Amygdala (tissue), 56 donors: ENCODE results near the gene WDR17.

Experiments used
- DNase-seq, 56 donors: peaks; one replicate each; lab custom pipeline; 2025; lab: John Stamatoyannopoulos, UW

Gene WDR17

GRCh38 chr4:176084769-176085168 is 19.1 kb downstream of the WDR17 start:
- DNase-seq: no peak

DNA sequence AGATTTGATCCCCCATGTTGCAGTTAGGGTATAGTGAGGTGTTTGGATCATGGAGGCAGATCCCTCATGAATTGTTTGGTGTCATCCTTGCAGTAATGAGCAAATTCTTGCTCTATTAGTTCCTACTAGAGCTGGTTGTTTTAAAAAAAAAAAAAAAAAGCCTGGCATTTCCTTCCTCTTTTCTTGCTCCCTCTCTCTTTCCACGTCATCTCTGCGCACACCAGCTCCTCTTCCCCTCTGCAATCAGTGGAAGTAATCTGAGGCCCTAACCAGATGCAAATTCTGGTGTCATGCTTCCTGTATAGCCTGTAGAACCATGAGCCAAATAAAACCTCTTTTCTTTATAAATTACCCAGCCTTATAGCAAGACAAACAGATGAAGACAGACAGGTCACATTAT is 24.5 kb downstream of the WDR17 start:
- DNase-seq: no peak

- no peak for DNase-seq
These were observed 33.7 kb downstream of the WDR17 start for GRCh38 chr4:176099314-176099713.

GRCh38 chr4:176102414-176103063 is 36.9 kb downstream of the WDR17 start:
- no peak for DNase-seq

DNA sequence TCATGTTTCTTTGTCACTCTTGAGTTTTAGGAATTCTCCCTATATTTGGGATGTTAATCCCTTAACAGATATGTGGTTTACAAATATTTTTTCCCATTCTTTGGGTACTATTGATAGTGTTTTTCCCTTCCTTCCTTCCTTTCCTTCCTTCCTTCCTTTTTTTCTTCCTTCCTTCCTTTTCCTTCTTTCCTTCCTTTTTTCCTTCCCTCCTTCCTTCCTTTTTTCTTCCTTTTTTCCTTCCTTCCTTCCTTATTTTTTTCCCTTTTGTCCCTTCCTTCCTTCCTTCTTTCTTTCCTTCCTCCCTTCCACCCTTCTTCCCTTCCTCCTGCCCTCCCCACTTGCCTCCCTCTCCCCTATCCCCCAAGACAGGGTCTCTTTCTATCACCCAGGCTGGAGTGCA is 42.1 kb downstream of the WDR17 start:
- DNase-seq: no peak

DNA sequence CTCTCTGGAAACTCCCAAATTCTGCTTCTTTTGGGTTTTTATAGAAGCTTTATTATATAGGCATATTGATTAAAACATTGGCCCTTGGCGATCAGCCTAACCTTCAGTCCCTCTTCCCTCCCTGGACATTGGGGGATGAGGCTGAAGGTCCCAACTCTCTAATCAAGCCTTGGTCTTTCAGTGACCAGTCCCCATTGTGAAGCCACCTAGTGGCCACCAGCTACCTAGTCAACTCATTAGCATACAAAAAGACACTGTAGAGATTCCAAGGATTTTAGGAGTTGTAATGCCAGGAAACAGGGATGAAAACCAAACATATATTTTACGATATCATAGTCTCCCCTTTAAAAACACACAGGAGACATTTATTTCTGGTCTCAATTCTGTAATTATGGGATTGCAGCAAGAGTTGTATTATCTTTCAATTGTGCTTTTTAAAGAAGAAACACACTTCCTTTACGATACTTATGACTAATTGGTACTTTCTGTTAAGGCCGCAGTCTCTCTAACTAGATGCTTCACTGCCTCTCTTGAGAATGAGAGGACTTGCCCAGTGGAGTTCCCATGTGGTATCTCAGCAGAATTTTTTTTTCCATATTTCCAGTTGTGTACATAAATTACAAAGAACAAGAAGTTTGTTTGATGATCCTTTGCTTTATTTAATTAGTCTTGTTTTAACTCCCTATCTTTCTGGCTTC is 58.2 kb downstream of the WDR17 start:
- peak in 13 of 56 donors; percentile 0 to 21 (median 2) for DNase-seq

DNA sequence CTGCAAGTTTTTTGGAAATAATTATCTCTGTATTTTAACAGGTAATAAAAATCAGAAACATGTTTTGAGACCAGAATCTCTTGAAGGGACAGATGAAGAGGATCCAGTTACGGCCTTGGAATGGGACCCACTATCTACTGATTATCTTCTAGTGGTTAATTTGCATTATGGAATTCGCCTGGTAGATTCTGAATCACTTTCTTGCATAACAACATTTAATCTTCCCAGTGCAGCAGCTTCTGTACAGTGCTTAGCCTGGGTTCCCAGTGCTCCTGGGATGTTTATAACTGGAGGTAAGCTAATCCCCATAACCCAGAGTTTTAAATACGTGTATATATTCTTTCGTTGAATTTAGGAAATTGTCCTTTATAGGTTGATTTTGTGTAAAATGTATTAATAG is 59.4 kb downstream of the WDR17 start:
- DNase-seq: no peak

GRCh38 chr4:176134670-176135069 is 69.0 kb downstream of the WDR17 start:
- DNase-seq: no peak

GRCh38 chr4:176137631-176138030 is 72.0 kb downstream of the WDR17 start:
- DNase-seq: no peak

GRCh38 chr4:176139518-176139917 is 73.9 kb downstream of the WDR17 start:
- no peak for DNase-seq

GRCh38 chr4:176142253-176142652 is 76.6 kb downstream of the WDR17 start:
- no peak for DNase-seq

DNA sequence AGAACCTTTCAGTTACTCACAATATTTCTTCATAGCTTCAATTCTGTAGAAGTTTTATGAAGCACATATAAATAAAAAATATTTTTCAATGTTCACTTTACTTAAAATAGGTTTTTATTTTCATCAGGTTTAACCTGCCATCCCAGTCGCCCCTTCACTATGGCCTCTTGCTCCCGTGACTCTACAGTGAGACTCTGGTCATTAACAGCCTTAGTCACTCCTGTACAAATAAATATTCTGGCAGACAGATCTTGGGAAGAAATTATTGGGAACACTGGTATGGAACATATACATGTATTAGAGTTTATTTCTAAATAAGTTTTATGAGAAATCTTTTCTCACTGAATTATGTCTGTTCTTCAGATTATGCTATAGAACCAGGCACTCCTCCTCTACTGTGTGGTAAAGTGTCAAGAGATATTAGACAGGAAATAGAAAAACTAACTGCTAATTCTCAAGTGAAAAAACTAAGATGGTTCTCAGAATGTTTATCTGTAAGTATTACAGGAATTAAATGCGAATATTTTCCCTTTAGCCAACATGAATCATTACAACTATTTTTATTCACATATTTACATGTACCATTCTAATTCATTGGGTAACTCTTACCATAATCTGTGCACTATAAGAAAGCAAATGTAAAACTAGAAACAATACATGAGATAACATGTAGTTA is 84.2 kb downstream of the WDR17 start:
- no peak for DNase-seq

DNA sequence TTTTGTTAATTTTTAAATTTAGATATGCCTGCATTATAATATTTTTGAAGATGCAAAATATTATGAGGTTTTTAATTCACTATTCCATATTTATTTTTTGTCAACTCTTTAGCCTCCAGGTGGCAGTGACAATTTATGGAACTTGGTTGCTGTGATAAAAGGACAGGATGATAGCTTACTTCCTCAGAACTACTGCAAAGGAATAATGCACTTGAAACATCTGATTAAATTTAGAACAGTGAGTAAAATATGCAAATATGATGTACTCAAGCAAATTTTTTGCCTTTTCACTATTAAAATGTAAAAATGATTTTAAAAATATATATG is 84.7 kb downstream of the WDR17 start:
- no peak for DNase-seq

- DNase-seq: no peak
These were observed 85.1 kb downstream of the WDR17 start for GRCh38 chr4:176150704-176151103.

- DNase-seq: no peak
These were observed 87.5 kb downstream of the WDR17 start for GRCh38 chr4:176153124-176153523.

DNA sequence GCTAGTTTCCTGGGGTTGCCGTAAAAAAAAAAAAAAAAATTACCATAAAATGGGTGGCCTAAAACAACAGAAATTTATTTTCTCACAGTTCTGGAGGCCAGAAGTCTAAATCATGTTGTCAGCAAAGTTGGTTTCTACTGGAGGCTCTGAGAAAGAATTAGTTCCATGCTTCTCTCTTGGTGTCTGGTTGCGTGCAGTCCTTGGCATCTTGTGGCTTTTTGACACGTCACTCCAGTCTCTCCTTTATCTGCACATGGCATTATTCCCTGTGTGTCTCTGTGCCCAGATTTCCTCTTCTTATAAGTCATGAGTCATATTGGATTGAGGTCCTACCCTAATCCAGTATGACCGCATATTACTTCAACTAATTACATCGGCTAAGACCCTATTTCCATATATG is 91.0 kb downstream of the WDR17 start:
- DNase-seq: no peak

DNA sequence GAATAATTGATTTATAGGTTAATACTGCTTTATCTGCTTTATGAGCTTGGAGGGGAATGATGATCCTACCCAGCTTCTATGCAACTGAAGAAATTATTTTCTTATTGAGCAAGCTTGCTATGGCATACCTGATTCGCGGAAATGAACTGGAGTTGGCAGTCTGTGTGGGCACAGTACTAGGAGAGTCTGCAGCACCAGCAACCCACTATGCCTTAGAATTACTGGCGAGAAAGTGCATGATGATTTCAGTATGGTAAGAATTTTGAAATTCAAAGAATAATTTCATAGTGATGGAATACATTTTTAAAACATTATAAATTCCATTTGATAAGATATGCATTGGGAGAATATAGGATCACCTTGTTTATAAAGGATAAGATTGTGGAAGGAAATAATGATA is 97.4 kb downstream of the WDR17 start:
- DNase-seq: peak in 1 of 56 donors; percentile 1

- no peak for DNase-seq
These were observed 119.4 kb downstream of the WDR17 start for GRCh38 chr4:176185051-176185450.

DNA sequence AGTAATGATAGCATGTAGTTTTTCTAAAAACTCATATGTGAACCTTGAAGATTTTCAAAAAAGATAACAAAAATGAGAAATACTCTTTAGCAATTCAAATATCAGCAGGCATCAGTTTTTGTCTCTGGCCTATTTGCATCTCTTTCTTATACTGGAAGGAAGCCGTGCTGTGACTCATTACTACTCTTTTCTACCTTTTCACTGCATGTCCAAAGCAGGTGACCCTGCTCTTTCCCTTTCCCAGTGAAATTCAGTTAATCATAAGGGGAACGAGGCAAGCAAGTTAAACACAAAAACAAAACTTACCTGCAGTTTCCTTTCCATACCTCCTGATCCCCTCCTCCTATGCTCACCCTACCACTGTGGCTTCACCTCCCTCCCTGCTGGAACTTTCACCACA is 120.4 kb downstream of the WDR17 start:
- no peak for DNase-seq

GRCh38 chr4:176186671-176187395 is 121.2 kb downstream of the WDR17 start:
- DNase-seq: no peak

DNA sequence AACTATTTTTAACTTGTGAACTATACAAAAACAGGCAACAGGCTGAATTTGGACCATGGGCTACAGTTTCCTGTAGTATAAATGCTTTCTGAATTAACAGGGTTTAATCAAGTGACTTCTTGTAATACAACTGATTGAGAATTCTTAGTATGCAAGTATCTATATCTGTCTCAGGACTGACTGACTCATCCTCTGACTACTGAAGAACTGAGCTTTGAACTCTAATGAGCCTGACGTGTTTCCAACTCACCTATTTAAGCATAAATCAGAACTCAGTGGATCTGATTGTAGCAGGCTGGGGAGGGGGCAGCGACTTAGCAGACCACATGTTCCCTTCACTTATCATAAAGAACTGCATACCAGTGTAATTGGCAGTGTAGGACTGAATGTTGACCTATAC is 122.0 kb downstream of the WDR17 start:
- DNase-seq: no peak
